HG03520 (cell line): ENCODE data around the gene LGALS9.

ENCODE experiments used
- ATAC-seq: cut with Tn5 transposase; IDR thresholded peaks from one replicate; pipeline ENCODE4 v1.9.1; 2021; ENCODE audit warnings: mild to moderate bottlenecking, moderate library complexity; ENCODE audit not compliant: unreplicated experiment

The LGALS9 gene

DNA sequence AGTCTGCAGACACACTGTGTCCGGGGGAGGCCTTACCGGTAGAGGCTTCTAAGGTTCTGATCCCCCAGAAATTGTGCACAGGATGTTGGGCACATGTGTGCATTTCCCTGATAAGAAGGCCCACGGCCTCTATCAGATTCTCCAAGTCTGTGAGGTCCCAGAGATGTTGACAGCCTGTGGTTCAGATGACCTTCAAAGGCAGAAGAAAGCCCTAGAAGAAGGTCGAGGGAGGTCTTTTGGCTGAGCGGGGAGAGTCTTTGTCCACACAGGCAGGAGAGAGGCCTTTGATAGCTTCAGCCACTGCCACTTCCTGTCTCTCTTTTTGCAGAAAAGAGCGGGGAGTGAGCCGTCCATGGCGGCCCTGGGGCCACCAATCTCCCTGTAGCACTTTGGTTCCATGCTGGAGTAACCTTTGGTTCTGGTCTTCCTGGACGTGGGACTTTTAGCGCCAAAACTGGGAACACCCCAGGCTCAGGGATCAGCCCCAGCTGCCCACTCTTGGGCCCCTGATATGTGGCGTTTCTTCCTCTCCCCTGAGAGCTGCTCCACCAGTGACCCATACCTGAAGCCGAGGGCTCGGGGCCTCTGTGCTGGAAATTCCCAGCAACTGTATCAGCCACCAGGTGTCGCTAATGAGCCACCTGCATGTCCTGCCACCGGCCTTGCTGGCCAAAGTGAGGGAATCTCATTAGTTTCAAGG lies 28.1 kb upstream of the LGALS9 start:
- ATAC-seq, result no peak

DNA sequence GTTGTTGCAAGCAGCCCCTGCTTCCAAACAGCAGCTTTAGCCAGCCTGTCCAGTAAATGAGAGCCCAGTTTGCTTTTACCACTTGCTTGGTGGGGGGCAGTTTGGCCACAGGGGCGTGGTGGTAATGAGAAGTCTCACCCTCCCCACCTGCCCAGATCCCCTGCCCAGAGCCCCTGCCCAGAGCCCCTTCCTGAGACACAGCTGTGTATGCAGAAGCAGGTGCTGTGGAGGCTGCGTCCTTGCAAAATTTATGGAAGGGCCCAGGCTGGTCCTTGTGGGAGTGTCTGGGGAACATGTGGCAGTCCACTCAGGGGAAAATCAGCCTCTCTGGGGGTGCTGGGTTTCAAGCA lies 27.6 kb upstream of the LGALS9 start:
- ATAC-seq, result no peak

DNA sequence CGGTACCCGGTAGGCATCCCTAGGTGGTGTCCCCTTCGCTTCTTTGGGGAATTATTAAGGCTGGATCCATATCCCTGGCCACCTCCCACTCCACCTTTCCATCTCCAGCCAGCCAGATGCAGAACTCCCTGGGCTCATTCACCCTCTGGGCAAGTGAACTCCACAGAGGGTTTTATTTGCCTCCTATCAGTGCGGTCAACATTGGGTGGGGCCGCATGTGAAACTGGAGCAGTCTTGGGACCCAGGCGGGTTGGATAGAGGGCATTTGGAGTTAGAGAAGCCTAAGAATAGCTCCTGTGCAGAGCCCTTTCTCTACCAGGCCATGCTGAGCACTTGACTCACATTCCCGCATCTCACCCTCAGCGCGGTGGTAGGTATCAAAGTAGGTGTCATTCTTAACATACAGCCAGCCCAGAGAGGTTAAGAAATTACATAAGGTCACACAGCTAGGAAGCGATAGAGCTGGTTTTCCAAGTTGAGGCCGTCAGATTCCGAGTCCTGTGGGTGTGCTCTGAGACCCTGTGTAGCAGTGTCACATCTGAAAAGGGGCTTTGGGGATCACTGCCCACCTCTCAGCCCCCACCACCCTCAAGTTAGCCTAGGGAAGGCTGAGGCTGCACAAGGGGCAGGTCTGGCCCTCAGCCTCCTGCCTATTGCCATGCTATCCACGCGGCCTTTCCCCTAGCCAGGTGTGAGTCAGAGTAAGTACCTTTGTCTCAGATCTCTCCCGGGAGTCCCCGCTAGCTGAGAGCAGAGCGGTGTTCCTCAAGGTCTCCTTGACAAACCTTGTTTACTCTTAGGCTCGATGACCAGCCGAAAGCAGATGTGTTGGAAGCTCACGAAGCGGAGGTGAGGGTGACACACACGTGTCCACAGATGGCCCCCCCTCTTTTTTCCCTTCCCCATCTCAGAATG lies 26.9 kb upstream of the LGALS9 start:
- no peak for ATAC-seq

DNA sequence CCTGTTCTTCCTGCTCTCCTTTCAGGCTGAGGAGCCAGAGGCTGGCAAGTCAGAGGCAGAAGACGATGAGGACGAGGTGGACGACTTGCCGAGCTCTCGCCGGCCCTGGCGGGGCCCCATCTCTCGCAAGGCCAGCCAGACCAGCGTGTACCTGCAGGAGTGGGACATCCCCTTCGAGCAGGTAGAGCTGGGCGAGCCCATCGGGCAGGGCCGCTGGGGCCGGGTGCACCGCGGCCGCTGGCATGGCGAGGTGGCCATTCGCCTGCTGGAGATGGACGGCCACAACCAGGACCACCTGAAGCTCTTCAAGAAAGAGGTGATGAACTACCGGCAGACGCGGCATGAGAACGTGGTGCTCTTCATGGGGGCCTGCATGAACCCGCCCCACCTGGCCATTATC lies 25.6 kb upstream of the LGALS9 start:
- no peak for ATAC-seq

DNA sequence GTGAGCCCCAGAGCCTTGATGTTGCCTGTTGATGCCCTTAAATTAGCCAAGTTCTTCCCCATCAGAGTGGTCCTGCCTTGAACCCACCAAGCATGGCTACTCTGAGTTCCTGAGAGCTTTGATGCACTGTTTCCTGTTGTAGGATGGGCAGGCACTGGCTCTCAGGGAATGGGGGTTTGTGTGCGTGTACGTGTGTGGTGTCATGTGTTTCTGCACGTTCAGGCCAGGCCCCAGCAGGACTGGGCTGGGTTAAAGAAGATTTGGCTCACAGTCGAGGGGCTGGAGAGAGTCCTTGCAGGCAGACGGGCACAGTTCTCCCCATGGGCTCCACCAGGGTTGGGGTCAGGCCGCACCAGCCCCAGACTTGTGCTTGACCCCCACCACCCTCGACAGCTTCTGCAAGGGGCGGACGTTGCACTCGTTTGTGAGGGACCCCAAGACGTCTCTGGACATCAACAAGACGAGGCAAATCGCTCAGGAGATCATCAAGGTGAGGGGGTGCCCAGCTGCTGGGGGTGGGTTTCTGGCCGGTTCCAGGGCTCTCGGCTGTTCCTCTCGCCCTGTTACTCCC lies 23.4 kb upstream of the LGALS9 start:
- ATAC-seq, result no peak

DNA sequence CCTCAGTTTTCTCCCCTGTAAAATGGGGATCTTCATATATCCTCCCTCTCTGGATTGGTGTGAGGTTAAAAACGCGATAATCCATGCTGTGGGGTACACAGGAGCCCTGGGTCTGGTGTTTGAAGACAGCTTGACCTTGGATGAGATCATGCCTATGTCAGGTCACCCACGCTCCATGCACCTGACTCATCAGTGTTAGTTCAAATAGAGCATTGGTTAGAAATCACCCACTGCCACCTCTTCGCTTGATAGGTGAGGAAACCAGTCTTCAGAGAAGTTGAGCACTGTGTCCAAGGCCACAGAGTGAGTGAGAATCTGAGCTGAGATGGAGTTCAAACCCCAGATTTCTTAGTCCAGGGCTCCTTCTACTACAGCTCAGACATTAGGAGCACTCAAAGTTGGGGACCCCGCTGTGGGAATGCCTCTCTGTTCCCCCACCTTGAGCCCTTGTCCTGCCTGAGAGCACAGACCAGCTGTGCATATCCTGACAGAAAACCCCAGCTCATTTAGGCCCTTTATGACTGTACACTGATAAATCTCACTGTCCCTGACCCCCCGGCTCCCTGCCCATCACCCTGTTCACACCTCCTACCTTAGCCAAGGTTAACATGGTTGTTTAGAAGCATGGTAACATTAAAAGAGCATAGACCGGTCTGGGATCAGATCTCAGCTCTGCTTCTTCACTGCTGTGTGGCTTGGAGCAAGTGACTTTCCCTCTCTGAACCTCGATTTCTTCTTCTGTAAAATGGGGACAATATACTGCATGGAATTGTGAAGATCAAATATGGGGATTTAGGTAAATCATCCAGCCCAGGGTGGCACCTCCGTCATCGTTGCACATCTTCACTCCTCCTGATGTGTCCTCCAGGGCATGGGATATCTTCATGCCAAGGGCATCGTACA lies 22.4 kb upstream of the LGALS9 start:
- no peak for ATAC-seq

DNA sequence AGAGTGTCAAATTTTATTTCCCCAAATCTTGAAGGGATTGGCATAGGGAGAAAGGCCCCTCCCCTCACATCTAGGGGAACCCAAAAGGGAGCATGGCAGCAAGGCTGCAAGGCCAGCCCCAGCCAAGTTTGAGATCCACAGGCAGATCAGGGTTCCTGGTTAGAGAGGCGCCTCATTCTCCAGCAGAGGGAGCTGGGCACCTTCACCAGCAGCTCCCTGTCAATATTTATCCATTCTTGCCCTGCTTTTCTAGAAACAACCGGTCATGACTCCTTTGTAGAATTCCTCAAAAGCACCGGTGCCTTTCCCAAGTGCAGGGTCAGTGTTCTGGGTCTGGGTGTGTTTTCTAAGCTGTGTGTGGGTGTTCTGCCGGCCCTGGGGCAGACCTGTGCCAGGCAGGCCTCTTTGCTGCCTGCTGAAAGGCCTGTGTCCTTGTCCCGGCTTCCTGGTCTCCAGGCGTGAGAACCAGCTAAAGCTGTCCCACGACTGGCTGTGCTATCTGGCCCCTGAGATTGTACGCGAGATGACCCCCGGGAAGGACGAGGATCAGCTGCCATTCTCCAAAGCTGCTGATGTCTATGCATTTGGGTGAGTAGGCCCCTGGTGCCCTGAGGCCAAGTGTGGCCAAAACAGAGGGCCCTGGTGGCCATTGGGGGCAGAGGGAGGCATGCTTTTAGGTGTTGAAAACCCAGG lies 21.2 kb upstream of the LGALS9 start:
- no peak for ATAC-seq

DNA sequence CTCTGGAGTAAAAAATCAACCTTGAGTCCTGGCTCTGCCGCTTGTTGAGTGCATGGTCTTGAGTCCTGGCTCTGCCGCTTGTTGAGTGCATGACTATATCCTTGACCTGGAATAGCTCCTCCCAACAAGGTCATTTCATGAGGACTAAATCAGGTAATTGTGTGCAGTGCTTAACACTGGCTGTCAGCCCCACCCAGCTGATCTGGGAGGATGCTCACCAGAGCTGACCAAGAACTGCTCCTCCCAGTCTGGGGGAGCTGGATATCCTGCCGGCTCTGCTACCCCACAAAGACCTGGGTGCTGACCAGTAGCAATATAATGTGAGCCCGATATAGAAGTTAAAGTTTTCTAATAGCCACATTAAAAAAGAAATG lies 20.7 kb upstream of the LGALS9 start:
- no peak for ATAC-seq

DNA sequence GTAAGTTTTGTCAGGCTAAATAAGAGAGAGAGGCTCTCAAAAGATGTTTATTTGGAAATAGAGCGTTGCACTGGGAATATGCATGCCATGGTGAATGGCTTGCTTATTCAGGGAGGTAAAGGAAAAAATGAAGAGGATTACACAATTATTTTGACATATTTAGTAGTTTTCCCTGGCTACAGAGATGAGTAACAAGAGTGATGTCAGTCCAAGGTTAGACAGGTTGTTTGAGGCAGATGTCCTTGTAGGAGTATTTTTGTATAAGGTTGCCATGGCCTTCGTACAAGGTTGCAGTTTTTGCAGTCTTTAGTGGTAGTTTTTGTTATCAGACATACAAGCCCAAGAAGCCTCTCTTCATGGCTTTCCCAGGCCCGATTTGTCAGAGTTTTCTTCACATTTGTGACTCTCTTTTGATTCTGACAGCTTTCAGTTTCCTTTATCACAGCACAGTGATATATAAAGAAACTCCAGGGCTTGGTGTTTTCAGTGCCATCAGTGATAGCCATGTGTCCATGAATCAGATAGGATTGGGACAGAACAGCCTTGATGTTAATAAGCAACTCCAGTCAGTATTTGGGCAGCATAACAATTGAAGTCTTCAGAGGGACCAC lies 18.7 kb upstream of the LGALS9 start:
- ATAC-seq, result no peak

DNA sequence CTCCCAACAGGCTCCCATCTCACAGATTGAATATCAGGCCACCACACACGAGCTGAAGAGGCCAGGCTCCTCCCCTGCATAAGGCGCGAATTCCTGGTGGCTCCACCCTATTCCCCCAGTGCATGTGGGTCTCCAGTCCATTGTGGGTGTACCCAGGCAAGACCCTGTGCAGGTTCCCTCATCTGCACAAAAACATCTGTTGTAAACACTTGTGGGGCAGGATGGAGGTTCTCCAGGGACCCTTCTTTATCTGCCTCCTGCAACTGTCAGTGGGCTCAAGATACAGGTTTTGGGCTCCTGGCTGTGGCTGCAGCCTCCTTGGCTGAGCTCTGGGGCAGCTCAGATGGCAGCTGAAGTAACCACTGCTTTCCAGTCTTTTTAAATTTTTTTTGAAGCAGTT lies 17.6 kb upstream of the LGALS9 start:
- no peak for ATAC-seq

DNA sequence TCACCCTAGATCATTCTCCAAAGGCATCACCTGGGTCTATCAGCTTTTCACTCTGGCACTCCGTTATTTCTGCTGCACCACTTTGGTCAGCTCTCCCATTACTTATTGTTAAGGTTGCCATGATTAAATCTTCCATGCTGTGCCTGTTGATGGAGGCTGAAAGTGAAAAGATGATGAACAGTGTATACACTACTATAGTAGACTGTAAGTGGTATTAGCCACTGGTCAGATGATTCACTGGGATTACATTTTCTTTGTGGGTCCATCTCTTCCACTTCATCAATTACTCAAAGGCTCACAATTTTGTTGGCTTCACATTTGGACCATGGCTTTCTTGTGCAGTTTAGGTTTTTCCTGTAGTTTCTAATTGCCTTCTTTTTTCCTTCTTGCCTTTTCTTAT lies 15.9 kb upstream of the LGALS9 start:
- no peak for ATAC-seq

DNA sequence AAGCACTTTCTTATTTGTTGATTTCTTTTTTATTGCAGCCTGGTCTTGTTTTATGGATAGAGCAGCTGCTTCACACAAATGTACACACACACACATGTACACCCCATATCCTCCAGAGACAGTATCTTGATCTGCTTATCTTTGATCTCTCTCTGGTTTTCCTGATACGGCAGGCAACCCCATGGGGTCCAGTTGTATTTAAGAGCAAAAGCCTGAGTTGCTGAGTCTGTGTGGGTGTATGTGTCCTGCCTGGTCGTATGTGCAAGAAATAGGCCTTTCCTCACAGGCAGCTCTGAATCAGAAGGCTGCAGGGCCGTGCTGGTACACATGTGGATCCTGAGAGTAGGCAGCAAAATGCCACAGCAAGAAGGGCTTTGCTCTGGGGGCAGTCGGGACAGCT lies 14.6 kb upstream of the LGALS9 start:
- no peak for ATAC-seq

DNA sequence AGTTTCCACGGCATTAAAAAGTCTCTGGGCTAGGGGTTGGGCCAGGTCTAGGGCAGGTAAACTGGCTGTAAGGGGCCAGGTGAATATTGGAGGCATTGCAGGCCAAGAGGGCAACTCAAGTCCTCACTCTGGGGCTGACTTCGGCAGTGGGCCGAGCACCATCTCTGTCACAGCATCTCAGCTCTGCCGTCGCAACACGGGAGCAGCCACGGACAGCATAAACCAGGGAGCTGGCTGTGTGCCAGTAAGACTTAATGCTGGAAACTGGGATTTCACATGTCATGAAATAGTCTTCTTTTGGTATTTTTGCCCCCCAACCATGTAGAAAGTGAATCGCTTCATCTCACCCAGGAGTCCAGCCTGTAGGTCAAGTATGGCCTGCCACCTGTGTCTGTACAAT lies 12.6 kb upstream of the LGALS9 start:
- ATAC-seq, result no peak

DNA sequence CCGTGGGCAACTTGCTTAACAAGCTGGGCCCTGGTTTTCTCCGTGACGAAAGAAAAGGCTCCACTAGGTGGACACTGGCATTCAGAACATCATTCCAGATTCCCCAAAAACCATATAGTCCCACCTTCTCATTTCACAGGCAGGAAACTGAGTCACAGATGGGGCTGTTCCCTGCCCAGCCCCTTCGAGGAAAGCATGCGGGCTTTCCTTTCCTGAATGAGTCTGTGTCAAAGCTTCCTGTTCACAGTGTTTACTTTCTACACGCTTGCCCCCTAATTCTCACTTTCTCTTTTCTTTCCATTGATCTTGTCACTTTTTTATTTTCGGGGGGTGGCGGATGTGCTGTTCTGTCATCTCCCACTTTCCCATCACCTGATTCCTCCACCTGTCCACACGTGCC lies 10.3 kb upstream of the LGALS9 start:
- no peak for ATAC-seq

DNA sequence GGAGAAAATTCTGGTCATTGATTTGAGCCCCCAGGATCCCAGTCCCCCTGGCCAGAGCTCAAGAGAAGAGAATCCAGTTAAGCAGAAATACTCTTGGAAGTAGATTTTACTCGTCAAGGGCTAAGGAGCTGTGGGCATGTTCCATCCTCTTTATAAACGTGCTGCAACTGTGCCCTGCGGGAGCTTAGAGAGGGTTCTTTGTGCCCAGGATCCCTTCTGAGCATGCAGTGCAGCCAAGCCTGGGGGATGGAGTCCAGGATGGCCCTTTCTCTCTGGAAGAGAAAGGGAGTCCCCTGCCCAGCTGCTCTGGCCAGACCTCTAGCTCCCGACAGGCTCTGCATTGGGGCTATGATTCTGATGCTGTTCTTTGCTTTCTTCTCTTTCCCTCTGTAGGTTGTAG lies 9.5 kb upstream of the LGALS9 start:
- no peak for ATAC-seq

DNA sequence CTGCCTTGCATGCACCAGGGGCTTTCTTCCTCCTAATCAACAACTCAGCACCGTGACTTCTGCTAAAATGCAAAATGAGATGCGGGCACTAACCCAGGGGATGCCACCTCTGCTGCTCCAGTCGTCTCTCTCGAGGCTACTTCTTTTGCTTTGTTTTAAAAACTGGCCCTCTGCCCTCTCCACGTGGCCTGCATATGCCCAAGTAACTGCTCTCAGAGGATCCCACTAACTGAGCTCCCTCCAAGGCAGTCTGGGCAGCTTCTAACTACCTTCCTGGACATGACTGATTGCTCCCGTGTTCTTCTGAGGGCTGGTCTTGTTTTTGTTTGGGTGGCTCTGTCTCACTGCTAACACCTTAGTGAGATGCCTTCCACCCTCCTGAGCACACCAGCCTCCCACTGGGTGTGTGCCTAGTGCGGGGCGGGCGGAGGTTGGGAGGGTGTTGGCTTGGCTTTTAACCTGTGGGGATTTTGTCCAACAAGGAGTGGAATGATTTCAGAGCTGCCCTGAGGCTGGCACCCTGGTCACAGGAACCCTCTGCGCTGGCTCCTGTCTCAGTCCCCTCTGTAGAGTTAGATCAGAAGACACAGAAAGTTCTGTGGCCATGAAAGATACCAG lies 8.9 kb upstream of the LGALS9 start:
- ATAC-seq, result no peak

DNA sequence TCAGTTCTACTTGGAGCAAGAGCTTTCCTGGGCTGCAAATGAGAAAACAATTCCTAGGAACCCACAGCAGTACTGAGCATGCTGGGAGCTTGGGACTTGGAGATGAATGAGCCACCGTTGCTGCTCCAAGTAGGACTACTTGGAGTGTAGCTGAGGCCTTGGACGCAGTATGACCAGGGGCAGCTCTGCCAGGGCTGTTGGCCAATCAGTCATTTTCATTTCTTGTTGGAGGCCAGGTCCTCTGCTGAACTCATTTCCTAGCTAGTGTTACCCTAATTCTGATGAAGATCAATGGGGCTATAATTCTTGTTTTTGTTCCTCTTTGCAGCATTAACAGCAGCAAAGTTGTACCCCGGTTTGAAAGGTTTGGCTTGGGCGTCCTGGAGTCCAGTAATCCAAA lies 8.0 kb upstream of the LGALS9 start:
- no peak for ATAC-seq

DNA sequence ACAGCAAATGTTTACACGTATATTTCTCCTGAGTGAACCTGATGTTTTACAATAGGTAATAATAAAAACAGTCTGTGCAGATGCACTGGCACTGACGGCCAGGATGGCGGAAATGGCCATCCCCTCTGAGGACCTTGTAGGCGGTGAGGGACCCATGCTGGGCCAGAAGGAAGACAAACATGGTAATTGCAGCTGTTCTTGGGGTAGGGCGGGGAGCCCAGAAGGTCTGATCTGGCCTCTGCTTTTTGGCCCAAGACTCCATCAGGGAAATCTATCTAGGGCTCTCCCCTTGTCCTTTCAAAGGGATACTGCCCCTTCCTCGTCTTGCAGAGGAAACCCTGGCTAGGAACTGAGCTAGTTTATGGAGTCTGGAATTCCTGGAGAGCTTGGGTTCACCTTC lies 7.4 kb upstream of the LGALS9 start:
- no peak for ATAC-seq

DNA sequence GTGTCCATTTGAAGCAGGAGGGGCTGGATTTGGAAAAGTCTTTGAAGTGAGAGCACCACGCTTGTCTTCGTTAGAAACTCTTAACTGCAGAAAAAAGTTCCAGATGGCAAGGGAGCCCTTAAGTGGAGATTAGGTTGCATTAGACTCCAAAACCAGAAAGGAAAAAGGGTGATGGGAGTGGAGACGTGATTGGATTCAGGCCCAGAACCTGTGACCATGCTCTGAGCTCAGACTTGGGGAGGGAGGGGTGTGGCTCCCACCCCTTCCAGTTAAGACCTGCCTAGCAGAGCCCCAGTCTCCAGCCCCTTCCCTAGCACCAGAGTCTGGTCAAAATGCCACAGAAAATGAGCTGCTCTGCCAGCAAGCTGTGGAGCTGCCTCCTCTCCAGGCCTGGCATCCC lies 6.4 kb upstream of the LGALS9 start:
- no peak for ATAC-seq

DNA sequence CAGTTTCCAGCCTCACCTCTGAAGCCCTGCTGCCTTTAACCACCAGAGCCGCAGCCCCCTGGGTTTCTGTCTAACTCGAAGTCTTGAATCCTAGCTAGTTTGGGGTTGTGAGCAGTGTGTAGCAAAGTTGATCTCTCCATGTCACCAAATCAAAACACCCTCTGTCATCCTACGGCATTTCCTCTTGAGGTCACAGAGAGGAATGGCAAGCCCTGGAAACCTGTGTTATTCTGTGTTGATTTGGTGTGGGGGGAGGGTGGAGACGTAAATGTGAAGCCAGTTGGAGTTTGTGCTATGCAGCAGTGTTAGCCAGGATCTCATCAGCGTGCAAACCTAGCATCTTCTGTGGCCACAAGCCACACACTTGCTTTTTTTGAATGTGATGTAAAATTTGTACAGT lies 5.1 kb upstream of the LGALS9 start:
- no peak for ATAC-seq
